ENCODE results near the gene BATF2.
A peak's percentile ranks its signal among the peaks of the same experiment; 100 is the strongest.

BATF2 gene

DNA sequence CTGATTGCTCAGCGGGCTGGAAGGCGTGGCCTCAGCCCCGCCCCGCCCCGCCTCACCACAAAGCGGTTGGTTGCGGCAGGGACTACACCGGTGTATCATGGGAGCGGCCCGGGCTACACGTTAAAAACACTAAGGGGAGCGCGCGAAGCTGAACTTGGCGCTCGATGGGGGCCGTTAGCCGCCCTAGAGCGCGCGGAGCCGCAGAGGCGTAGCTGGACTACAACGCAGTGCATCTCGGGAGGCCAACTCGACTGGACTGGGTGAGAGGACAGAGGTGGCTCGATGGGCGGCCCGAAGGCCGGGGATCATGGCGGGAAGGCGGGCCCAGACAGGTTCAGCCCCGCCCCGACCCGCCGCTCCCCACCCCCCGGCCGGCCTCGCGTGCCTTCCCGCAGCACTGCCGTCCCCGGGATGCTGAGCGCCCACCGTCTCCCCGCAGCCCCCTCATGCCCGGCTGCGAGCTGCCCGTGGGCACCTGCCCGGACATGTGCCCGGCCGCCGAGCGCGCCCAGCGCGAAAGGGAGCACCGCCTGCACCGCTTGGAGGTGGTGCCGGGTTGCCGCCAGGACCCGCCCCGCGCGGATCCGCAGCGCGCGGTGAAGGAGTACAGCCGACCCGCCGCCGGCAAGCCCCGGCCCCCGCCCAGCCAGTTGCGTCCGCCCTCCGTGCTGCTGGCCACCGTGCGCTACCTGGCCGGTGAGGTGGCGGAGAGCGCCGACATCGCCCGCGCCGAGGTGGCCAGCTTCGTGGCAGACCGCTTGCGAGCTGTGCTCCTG is 44.3 kb upstream of the BATF2 start, which contains the start of gene SAC3D1:
Gene SAC3D1 (plus strand): TSS at position 364 of the 776 bp plus-strand sequence. CDS start 83 bp downstream, at position 447.
- Mint-ChIP-seq H3K9me3 (no peaks in the 10 kb centered on the region), H3K4me3 (peak within 1 kb of the TSS; percentile 90), H3K36me3 (ENCODE audit: low read depth) (peaks cover 12% of the 10 kb centered on the region), H3K4me1 (peaks cover 22% of the 10 kb centered on the region), H3K27me3 (ENCODE audit: low read depth, poor library complexity) (no peaks in the 10 kb centered on the region), H3K27ac (peak within 1 kb of the TSS; percentile 92)
- DNase-seq: peak; percentile 86
- TF ChIP-seq, protein P1, sequence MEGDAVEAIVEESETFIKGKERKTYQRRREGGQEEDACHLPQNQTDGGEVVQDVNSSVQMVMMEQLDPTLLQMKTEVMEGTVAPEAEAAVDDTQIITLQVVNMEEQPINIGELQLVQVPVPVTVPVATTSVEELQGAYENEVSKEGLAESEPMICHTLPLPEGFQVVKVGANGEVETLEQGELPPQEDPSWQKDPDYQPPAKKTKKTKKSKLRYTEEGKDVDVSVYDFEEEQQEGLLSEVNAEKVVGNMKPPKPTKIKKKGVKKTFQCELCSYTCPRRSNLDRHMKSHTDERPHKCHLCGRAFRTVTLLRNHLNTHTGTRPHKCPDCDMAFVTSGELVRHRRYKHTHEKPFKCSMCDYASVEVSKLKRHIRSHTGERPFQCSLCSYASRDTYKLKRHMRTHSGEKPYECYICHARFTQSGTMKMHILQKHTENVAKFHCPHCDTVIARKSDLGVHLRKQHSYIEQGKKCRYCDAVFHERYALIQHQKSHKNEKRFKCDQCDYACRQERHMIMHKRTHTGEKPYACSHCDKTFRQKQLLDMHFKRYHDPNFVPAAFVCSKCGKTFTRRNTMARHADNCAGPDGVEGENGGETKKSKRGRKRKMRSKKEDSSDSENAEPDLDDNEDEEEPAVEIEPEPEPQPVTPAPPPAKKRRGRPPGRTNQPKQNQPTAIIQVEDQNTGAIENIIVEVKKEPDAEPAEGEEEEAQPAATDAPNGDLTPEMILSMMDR (IDR thresholded peaks at IDR 0.05): no peak

DNA sequence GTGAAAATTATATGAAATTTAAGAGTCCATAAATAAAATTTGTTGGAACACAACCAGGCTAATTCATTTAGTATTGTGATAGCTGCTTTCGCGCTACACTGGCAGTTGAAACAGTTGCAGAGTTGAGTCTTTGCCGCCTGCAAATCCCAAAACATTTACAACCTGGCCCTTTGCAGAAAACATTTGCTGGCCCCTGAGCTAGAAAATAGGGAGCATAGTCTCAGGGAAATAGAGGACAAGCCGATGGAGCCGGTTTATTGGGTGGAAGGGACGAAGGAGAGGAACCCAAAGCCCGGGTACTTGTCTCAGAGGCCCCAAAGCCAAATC is 43.7 kb upstream of the BATF2 start:
- DNase-seq: no peak
- no peaks in the 10 kb centered on the region for H3K27me3 Mint-ChIP-seq (ENCODE audit: low read depth, poor library complexity)
- H3K27ac Mint-ChIP-seq: peak overlapping the region; percentile 92
- peak overlapping the region; percentile 87 for H3K4me3 Mint-ChIP-seq
- TF ChIP-seq, protein P1 (IDR thresholded peaks at IDR 0.05): no peak
- H3K9me3 Mint-ChIP-seq: no peaks in the 10 kb centered on the region
- peaks cover 12% of the 10 kb centered on the region for H3K36me3 Mint-ChIP-seq (ENCODE audit: low read depth)
- peaks cover 22% of the 10 kb centered on the region for H3K4me1 Mint-ChIP-seq

DNA sequence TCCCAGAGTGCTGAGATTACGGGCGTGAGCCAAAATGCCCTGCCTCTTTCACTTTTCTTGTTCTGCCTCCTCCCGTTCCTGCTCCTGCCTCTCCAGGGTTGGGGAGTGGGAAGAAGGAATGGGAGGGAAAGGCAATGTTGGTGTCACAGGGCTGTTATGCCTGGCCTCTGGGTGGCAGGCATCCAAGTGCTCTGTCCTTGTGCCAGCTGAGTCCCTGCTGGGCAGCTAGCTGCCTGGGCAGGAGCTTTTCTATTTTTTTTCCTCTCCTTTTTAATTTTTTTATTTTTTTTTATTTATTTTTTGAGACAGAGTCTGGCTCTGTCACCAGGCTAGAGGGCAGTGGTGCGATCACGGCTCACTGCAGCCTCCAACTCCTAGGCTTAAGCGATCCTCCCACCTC is 40.2 kb upstream of the BATF2 start:
- no peak for DNase-seq
- H3K36me3 Mint-ChIP-seq (ENCODE audit: low read depth): no peaks in the 10 kb centered on the region
- no peaks in the 10 kb centered on the region for H3K27me3 Mint-ChIP-seq (ENCODE audit: low read depth, poor library complexity)
- no peak overlapping the region for H3K4me3 Mint-ChIP-seq
- no peak overlapping the region for H3K27ac Mint-ChIP-seq
- H3K9me3 Mint-ChIP-seq: no peaks in the 10 kb centered on the region
- TF ChIP-seq, protein P1 (IDR thresholded peaks at IDR 0.05): no peak
- H3K4me1 Mint-ChIP-seq: peaks cover 4% of the 10 kb centered on the region

DNA sequence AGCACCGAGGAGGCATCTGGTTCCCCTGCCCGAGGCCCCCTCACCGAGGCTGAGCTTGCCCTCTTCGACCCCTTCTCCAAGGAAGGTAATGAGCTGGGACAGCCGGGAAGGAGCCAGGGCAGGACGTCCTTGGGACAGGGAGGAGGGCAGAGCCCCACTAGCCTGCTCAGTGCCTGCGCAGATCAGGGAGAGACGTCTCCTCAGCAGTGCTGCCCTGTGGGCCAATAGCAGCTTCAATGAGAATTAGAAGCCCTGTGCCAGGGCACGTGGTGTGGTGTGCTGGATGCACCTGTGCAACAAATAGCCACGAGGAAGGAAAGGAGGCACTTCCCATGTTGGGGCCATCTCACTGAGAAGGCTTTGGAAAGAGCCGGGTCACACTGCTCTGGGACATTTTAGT is 38.8 kb upstream of the BATF2 start:
- TF ChIP-seq, protein P1 (IDR thresholded peaks at IDR 0.05): no peak
- Mint-ChIP-seq H3K27ac (no peak overlapping the region), H3K9me3 (no peaks in the 10 kb centered on the region), H3K27me3 (ENCODE audit: low read depth, poor library complexity) (no peaks in the 10 kb centered on the region), H3K36me3 (ENCODE audit: low read depth) (no peaks in the 10 kb centered on the region), H3K4me3 (no peak overlapping the region), H3K4me1 (no peaks in the 10 kb centered on the region)
- no peak for DNase-seq

DNA sequence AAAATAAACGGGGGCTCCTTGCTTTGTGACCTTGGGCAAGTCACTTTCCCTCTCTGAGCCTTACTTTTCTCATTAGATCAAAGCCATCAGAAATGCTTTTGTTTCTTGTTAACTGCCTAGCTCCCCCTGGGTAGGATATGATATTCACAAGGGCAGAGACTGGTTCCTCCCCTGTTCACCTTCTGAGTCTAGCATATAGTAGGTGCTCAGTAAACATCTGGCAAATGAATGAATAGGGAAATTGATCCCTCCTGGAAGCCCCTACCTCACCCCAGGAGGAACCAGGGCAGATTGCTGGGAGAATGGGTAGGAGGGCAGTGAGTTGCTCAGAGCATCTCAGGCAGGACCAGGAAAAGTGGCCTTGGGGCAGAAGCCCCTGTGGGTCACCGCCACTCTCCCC is 37.7 kb upstream of the BATF2 start:
- no peaks in the 10 kb centered on the region for H3K36me3 Mint-ChIP-seq (ENCODE audit: low read depth)

More for the DNA sequence above, 37.7 kb upstream of the BATF2 start:
- Mint-ChIP-seq H3K4me1 (no peaks in the 10 kb centered on the region), H3K27me3 (ENCODE audit: low read depth, poor library complexity) (no peaks in the 10 kb centered on the region), H3K4me3 (no peak overlapping the region), H3K9me3 (no peaks in the 10 kb centered on the region), H3K27ac (no peak overlapping the region)
- TF ChIP-seq, protein P1 (IDR thresholded peaks at IDR 0.05): no peak
- DNase-seq: no peak

All from nephron progenitor cell (in vitro differentiated cells).